HG02763 (cell line): ENCODE measurements around the gene PPAN.

Experiments
- ATAC-seq: cut with Tn5 transposase; IDR thresholded peaks from one replicate; pipeline ENCODE4 v1.9.1; 2021; ENCODE audit warnings: mild to moderate bottlenecking, moderate library complexity; ENCODE audit not compliant: unreplicated experiment

The PPAN gene

DNA sequence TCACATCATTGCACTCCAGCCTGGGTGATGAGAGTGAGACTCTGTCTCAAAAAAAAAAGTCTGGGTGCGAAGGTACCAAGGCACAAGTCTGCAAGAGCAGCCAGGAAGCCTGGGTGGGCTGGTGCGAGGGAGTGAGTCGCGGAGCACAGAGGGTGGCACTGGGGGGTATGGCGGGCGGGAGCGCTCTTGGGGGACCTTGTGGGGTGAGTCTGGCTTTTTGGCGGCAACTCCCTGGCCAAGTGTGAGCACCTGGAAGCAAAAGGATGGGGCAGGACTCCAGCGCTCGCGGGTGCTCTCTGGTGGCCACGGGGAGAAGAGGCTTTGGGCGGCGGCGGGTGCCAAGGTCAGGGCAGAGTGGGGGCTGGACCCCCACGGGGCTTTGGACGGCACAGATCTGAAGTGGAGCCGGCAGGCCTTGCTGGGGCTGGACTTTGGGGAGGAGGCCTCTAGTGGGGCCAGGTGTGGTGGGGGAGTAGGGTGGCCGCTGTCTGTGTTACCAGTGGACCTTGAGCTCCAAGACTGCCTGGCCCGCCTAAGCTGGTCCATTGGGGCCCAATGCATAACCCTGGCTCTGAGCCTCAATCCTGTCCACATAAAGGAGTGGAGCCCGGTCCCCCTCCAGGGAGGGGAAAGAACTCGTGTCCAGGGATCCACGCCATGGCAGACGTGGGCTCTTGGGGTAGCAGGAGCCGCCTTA is 6.9 kb downstream of the PPAN start:
- ATAC-seq = no peak

GRCh38 chr19:10113592-10113963 is 7.4 kb downstream of the PPAN start:
- no peak for ATAC-seq

DNA sequence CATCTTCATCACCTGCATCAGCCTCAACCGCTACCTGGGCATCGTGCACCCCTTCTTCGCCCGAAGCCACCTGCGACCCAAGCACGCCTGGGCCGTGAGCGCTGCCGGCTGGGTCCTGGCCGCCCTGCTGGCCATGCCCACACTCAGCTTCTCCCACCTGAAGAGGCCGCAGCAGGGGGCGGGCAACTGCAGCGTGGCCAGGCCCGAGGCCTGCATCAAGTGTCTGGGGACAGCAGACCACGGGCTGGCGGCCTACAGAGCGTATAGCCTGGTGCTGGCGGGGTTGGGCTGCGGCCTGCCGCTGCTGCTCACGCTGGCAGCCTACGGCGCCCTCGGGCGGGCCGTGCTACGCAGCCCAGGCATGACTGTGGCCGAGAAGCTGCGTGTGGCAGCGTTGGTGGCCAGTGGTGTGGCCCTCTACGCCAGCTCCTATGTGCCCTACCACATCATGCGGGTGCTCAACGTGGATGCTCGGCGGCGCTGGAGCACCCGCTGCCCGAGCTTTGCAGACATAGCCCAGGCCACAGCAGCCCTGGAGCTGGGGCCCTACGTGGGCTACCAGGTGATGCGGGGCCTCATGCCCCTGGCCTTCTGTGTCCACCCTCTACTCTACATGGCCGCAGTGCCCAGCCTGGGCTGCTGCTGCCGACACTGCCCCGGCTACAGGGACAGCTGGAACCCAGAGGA is 7.9 kb downstream of the PPAN start:
- ATAC-seq = no peak

DNA sequence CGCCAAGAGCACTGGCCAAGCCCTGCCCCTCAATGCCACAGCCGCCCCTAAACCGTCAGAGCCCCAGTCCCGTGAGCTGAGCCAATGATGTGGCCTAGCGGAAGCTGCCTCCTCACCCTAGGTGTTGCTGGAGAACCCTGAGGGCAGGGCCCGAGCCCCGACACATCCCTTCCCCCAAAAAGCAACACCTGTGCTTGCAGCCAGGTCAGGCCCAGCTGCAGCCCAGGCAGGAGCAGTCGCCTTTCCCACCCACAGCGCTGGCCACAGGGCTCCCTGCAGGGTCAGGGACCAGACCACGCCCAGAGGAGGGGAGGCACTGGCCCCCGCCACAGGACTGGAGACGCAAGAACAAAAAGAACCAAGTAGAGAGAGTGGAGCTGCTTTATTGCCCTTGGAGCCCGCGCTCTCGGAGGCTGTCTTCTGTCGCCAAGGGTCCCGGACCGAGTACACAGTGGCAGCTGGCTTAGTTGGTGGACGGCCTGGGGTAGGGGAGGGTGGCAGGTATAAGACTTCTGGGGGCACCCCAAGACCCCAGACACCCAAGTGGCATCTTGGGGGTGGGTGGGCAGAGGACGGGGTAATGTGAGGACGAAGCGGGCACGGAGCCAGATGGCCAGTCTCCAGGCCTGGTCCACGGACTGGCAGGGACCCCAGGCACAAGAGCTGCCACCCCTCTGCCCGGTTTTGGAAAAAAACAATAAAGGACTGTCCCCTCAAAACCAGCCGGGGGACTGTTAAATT is 8.7 kb downstream of the PPAN start:
- ATAC-seq = no peak

GRCh38 chr19:10115392-10116084 is 9.4 kb downstream of the PPAN start:
- ATAC-seq = no peak

DNA sequence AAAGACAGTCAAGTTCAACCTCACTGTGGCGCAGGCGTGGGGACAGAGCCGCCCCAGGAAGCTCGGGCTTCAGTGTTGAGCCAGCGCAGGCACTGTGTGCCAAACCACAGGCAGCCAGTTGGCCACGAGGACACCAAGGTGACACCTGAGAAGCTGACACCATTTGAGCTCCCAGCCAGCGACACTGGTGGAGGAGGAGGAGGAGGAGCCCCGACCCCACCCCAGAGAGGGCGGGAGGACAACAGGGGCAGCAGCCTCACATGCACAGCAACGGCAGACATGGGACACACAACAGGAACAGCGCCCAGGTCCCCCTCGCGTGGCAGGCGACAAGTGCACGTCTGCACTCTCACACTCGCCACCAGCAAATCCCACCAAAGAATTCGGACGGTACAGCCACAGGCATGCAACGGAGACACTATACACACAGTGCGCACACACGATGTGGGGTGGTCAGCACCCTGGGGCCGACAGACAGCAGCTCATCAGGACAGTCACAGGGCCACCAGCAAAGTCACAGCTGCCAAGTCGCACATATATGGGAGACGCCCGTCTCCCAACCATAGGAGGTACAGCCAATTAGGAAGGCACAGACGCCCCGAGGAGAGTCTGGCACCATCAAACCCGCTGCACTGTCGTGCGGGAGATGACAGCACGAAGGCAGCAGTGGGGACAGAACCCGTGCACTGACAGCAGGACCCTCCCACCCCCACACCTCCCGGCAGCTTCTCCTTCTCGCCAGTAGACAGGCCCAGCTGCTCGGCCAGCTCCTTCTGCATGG is 10.1 kb downstream of the PPAN start:
- no peak for ATAC-seq

- ATAC-seq = no peak
Measured at GRCh38 chr19:10116866-10117616, 10.9 kb downstream of the PPAN start.

GRCh38 chr19:10118960-10119359 is 12.8 kb downstream of the PPAN start:
- ATAC-seq = no peak

DNA sequence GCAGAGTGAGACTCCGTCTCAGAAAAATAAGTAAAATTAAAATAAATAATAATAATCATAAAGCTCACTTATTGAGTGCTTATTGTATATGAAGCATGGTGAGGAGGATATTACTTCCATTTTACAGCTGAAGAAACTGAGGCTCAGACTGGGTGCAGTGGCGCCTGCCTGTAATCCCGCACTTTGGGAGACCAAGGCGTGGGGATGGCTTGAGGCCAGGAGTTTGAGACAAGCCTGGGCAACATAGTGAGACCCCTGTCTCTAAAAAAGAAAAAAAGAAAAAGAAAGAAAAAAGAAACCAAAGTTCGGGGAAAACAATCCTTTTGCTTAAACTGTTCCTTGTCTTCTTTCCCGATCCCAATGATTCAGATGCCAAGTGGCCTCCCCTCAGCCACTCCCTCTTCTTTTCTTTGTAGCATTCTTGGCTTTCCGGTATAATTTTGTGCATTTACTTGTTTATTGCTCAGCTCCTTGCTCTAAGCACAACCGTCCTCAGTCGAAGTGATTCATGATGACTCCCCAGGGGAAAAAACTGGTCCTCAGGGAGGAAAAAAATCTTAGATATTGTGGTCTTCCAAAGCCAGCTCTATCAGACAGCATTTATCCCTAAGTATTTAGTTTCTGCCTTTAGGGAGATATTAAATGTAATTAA is 14.5 kb downstream of the PPAN start:
- no peak for ATAC-seq

GRCh38 chr19:10122045-10122444 is 15.9 kb downstream of the PPAN start:
- ATAC-seq = no peak

- no peak for ATAC-seq
Measured at GRCh38 chr19:10124429-10124828, 18.3 kb downstream of the PPAN start.

DNA sequence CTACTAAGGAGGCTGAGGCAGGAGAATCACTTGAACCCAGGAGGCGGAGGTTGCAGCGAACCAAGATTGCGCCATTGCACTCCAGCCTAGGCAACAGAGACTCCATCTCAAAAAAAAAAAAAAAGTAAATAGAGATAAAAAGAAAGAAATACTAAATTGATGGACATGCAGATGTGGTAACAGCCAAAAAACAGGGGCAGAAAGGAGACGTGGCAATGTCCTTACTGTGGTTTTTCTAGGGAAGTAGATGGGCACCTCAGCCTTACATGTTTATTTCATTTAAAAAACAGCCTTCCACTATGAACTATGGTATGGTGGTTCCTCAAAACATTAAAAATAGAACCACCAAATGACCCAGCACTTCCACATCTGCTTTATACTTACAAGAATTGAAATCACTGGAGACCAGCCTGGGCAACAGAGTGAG is 20.1 kb downstream of the PPAN start:
- no peak for ATAC-seq

DNA sequence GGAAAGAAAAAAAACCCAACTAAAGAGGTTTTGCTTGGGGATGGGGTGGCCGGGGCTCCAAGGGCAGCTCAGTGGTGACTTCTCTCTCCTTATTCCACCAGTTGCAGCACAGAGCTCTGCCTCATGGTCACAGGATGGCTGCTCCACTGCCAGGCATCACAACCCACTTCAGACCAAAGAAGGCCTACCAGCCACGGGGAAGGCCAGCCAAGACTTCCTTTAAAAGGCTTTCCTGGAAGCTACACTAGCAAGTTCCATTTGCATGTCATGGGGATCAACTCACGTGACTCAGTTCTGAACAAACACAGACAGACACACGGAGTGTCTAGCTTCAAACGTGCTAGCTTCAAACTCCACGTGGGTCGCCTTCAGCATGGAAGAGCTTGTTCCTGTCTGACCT is 26.7 kb downstream of the PPAN start:
- no peak for ATAC-seq

DNA sequence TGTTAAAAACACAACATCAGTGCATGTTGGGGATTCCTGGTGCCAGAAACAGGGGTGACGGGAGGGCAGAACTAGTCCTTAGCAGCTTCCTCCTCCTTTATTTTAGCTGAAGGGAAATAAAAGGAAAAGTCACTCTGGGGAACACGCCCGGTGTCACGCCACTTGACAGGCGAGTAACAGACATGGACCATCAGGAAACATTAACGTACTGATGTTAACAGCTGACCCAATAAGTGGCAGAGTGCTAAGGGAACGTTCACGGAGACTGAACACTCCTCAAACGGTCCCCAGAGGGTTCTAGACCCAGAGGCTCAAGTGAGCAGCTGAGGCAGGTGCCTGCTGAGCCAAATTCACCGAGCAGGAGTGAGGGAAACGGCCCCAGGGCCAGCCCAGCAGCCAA is 27.4 kb downstream of the PPAN start:
- no peak for ATAC-seq

- ATAC-seq = no peak
Measured at GRCh38 chr19:10134040-10134439, 27.9 kb downstream of the PPAN start.

GRCh38 chr19:10135551-10136334 is 29.6 kb downstream of the PPAN start:
- ATAC-seq = no peak

- no peak for ATAC-seq
Measured at GRCh38 chr19:10136936-10137335, 30.8 kb downstream of the PPAN start.

DNA sequence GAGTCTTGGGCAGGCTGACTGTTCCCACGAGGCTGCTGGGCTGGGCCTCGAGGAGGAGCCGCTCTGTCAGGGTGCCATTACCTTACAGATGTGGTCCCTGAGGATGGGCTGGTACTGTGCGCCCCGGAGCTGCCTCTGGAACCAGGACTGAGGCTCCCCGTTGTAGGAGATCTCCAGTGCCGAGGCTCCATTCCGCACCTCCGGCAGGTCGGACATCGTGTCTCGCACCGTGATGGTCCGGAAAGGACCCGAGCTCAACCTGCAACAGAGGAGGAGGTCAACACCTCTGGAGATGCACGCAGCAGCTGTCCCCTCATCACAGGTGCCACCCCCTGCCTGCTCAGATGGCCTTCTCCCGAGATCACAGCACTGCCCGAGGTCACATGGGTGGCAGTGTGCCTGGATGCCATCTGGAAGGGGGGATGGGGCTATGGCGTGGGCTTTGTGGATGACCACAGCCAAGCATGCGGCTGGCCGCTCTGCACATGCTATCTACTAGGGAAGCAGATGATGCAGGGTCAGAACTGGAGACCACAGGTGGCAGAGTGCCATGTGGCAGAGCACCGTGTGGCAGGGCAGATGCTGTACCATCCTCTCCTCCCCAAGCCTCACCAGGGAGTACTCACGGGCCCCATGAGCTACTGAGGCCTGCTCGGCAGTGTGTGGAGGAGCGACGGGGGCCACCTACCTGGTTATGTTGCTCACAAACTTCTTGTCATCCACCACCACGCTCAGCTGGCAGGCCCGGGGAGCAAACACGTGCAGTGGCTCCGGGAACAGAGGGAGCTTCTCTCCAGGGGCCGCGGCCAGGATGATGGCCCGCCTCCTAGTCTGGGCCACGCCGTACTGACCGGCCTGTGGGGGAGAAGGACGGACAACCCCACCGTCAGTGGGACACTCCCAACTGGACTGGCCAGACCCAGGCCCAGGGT is 31.9 kb downstream of the PPAN start:
- ATAC-seq = no peak
